GM21360 (cell line): ENCODE measurements around the gene RPS17.

ENCODE experiments used
- ATAC-seq: cut with Tn5 transposase; IDR thresholded peaks from one replicate; pipeline ENCODE4 v1.9.1; 2021; ENCODE audit warnings: mild to moderate bottlenecking, moderate library complexity; ENCODE audit not compliant: unreplicated experiment

Gene RPS17

DNA sequence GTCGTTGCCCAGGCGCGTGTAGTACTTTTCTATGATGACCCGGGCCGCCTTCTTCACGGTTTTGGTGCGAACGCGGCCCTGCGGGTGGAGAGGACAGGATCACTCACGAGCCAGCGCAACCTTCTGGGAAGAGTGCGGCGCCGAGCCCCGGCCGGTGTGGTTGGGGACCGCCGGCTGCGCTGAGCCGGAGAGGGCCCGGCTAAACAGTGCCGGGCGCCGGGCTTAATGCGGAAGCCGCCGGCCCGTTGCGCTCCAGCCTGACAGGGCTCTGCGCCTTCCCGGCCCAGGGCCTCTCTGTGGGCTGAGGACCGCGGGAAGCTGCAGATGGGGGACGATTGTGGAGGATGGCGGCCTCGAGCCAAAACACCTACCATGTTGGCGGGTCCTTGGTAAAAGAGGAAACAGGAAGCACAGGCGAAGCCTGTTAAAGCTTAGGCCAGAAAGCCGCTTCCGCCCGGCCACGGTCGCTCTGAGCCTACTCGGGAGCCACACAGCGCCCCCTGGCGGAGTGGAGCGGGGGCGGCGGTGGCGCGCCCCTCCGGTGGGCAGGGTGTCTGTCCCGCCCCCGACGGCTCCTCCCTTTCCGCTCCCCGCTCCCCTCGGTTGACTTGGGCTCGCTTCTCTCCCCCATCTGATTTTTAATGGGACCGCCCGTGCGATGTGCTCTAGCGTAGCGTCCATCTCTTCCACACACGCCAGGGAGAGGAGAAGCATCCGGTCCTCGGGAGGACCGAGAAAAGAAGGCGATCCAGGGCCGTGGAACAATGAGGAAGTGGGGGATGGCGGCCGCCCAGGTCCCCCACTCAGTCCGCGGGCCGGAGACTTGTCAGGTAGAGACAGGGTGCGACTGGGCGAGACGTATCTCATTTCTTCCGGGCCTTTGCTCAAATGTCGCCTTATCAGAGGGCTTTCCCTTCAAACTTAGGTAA, at the start of gene RPS17:
RPS17 (minus strand) TSS at position 403 of the 929 bp plus-strand sequence; CDS start at position 374, 29 bp downstream.
- peak; percentile 88 for ATAC-seq

DNA sequence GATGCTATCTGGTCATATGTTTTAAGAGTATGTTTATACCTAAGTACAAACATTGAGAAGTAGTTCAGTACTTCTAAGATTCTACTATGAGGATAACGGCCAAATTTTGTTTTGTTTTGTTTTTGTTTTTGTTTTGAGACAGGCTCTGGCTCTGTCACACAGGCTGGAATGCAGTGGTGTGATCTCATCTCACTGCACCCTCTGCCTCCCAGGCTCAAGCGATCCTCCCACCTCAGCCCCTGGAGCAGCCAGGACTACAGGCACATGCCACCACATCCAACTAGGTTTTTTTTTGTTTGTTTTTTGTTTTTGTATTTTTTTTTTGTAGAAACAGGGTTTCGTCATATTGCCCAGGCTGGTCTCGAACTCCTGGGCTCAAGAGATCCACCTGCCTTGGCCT, 47.5 kb upstream of the RPS17 start:
- no peak for ATAC-seq

DNA sequence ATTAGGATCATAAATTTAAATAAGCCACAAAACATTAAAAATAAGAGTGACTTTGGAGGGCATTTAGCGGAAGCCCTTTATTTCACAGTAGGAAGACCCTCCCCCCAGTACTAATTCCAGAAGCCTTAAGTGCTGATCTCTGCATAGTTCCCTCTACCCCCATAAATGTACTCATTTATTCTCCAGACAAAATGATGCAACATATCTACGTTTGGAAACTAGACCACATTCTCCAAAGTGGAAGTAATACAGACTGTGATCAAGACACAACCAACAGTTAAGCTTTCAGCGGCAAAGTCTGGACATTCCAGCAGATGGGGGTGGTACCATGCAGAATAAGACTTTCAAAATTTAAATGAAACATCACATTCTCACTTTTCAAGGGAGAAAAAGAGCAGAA, 44.8 kb upstream of the RPS17 start:
- no peak for ATAC-seq

DNA sequence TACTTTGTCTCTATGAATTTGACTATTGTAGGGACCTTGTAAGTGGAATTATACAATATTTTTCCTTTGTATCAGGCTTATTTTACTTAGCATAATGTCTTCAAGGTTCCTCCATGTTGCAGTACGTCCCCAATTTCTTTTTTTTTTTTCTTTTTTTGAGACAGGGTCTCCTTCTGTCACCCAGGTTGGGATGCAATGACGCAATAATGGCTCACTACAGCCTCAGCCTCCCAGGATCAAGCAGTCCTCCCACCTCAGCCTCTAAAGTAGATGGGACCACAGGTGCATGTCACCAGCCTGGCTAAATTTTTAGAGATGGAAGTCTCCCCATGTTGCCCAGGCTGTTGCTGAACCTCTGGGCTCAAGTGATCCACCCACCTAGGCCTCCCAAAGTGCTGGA, 40.5 kb upstream of the RPS17 start:
- no peak for ATAC-seq

DNA sequence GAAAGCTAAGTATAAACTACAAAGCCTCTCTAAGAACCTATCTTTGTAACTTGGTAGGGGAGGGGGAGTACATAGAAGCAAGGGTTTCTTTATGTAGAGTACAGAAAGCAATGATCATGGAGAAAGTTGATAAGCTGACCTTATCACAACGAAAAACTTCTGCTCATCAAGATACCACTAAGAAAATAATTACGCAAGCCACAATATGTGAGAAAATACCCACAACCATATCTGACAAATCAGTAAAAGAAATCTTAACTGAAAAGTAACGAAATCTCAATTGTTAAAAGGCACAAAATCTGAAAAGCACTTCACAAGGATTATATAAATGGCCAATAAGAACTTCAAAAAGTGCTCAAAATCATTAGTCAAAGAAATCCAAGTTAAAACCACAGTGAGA, 35.1 kb upstream of the RPS17 start:
- ATAC-seq = no peak

DNA sequence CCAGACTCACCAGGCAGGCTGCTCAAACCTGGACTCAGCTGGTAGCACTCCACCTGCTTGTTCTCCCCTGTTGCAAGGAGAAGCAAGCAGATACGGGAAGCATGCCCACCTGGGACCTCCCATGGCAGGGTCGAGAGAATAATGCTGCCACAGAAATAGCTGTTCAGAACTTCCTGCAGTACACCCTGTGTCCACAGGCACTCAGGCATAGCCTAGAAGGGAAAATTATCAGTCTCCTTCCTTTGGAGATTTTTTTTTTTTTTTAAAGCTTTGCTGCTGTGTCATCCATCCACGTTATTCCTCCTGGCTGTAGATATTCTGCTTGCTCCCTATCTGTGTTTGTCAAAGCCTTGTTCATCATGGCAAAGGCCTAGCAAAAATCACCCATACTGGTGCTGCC, 32.7 kb upstream of the RPS17 start:
- ATAC-seq = no peak

DNA sequence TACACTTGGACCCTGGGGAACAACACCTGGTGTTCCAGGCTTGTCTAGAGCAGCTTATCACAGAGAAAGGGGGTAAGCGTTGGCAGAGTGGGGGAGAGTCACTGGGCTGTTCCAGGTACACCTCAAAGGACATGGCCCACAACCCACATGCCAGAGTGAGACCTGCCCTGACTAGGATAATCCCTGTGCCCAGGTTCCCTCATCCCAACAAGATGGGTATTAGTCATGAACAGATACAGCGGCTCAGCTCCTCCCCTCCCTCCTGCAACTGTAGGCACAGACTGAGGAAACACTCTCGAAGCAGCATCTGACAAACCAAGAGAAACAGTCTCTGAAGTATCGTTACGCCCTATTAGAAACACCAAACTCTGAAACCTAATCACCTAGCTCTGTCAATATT, 32.1 kb upstream of the RPS17 start:
- no peak for ATAC-seq

DNA sequence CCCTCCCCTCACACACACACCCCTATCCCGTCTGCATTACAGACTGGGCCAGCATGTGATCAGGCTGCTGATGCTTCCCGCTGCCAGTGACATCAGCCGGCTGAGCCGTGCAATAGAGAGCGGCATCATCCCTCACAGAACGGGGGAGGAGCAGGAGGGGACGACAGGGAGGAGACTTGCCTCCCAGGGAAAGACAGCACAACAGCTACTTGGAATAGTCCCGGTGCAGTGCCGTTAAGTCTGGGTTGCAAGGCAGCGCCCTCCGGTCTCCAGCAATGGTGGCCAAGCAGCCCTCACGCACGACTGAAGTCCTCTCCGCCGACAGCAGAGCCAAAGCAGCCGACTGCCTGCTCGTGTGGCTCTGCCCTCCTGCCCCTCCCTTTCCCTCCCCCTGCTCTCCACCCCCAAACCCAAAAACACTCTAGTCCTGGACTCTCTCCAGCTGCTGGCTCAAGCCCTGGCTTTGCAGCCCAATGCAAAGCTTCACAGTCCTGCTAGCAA, 31.5 kb upstream of the RPS17 start:
- ATAC-seq = no peak

DNA sequence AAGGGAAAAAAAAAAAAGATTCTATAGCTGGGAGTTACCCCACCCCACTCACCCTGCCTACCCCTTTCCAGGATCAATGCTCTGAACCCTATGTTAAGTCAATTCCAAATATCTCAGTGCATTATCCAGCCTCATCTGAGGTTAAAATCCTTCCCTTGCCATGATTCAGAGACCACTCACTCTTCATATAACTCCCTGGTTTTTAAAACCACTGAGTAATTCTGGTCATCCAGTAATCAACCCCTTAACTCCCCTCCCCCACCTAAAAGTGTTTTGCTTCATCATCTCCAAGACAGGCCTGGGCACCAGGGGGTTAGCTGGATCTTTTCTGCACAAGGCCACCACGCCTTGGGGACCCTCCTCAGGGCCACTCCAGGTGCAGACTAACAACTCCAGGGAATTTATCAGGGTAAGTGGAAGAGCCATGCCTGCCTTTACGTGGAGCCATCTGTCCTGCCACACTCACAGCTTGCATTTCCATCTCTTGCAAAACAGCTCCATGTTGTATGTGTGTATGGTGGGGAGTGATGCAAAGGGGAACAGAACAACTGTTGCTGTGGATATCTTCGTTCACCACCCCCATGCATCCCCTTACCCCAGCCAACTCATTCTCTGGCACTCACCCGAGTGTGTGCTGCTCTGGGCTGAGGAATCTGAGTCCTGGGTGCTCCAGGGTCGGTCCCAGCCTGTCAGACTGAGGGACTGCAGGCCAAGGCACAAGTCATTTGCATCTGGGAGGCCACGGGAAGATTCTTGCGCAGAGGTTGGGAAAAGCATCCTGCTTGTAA, 30.7 kb upstream of the RPS17 start:
- no peak for ATAC-seq

DNA sequence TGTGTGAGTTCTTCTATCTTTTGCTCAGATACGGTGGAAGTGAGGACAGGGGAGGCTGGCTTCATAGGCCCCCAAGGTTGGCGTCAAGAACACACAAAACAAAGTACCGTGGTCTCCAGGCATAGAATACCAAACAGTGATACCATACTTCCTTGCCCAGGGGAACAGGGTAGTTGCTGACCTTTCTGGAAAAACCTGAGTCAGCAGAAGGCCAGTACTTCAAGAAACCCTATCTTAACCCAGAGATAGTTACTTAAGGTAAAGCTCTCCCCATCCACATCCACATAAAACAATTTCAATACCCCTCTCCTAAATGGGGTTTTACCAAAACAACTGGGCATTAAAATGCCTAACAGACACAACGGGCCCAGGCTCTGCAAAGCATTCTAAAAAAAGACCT, 29.6 kb upstream of the RPS17 start:
- no peak for ATAC-seq

DNA sequence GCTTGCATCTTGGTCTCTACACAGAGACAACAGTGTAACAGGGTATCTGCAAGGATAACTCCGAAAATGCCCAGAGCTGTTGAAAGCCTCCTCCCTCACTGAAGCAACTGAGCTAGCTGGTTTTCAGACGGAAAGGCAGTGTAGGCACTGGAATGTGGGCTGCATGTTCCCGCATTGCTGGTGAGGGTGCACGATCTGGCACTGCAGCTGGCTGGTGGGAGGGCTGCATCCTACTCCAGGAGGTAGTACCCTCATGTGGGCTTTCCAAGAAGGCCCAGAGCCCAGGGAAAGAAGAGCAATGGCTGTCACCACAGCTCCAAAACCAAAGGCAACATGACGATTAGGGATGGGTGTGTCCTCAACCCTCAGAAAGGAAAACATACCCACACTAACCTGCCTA, 28.7 kb upstream of the RPS17 start:
- ATAC-seq = no peak

DNA sequence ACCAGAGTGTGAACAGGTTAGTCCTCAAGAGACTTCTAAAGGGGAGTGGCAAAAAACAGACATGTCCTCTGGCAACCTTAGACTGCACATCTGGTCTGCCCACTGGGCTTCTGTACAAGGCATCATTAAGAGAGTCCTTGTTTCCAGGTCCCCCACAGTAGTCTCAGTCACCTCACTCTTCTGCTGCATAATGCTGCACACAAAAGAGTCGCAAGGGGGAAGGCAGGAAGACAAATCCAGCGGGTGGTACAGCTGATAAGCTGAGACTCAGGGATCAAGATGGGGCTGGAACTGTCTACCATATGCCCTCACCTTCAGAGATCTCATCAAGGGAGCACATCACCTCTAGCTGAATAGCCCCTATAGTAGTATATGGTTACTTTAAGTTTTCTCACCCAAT, 27.4 kb upstream of the RPS17 start:
- ATAC-seq = no peak

DNA sequence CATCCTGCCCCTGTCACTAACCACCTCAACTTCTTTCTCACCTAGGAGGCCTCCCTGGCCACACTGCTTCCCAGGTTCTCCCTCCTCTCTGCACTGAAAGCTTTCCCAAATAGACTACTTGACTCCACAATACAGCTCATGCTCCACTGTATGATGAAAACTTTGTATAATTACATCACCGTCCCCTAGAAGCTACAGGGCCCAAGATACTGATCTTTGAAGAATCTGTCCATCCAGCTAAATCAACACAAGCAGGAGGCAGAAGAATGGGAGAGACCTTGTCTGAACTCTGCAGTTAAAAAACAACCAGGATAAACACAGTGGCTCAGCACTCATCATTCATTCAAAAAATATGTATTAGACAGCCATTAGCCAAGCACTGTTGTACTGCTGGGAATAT, 26.4 kb upstream of the RPS17 start:
- no peak for ATAC-seq

DNA sequence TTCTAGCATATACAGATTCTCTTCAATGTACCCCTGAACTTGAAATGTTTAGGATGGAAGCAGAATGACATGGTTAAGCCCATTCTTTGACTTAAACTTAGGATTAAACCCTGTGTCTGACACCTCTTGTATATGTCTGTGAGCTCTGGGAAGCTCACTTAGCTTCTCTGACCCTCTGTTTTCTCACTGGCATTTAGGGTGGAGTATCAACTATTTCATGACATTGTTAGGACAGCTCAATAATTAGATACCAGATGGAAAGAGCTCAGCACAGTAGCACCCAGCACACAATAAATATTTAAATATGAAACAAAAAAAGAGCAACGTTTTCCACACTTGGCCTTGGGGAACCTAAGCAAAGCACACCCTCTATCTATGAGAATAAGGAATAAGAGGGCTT, 18.2 kb upstream of the RPS17 start:
- ATAC-seq = no peak

DNA sequence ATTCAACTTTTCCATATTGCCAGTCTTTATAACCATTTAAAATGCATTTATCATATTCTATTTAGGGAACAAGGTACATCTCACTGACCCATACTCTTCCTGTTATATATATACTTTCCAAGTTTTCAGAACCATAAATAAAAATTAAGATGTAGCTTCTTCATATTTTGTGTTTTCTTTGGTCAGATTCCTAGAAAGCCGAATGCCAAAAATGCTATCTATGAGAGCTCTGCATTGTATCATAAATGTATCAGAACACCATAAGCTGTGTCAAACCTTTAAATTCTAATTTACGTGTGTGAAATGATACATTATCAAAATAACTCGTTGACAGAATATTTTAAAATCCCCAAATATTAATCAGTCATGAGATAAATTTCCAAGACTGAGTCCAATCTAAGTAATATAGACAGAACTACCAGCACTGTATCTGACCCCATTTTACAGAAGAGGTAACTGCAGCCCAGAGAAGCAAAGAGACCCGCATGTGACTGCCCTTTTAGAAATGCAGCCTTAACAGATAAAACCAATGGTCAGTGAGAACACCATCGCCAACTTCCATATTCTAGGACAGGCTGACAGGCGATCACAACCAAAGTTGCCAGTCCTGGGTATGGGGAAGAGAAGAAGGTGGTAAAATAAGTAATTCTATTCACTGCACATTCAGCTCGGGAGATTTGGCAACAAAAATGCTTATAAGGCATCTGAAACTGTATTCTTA, 16.2 kb upstream of the RPS17 start:
- ATAC-seq = no peak

DNA sequence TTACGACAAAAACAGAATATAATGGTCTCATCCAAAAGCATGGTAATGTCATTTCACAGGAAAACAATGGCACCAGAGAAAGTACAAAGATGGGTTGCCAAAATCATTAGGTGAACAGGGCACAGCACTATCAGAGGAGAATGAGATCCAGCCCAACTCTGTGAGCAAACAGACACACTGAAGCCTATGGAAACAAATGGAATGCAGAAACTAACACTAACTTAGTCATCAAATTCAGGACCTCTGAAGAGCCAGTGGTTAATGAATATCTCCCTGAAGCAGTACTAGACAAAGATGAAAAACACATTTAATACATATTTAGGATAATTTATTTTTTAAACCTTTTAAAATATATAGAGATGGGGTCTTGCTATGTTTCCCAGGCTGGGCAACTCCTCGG, 14.6 kb upstream of the RPS17 start:
- ATAC-seq = no peak

DNA sequence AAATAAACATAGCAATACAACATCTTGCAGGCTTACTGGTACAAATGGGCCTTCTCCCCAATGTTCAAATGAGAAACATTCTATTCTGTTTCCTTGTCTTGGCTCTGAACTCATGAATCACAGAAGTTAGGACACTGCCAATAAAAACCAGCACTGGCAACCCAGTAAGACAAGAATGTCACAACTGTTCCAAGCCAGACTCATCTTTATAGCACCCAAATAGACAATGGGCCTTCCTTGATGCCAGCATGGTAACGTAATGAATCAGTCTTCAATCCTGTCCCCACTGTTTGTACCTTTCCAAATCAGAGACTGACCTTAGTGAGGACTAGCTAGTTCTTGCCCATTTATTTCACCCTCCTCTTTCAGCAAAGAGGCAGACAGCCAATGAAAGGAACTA, 14.1 kb upstream of the RPS17 start:
- no peak for ATAC-seq

DNA sequence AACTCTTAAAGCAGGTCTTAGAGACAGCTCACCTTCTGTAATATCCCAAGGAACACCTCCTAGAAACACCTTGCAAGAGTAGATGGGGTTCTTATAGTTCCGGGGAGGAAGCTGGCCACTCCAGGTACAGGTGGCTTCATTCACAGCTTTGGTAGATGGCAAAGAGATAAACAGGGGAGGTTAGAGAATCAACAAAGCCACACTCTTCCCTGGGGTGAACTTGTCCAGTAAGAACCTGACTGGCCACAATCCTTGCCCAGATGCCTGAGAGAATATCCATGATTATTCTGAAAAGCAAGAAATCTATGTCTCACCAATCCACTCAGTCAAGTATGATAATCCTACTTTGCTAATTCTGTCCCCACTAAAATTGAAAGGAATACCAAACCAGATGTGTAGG, 13.6 kb upstream of the RPS17 start:
- ATAC-seq = no peak

DNA sequence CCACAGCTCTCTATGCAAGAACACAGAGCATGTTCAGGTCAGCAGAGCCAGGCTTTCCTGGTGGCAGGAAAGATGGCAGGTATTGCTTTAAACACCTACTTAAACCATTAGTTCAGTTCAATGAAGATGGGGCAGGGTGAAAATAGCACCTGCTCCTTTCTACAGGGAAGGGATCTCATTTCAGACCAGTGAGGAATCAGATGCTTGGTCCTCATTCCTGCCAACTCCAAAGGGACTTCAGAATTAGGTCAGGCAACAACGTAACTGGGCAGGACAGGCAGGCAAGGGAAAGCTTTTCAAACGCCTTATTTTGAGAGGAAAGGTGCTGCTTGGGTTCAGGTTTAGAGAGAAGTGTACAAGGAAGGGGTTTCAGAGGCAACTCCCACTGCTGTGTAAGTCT, 12.6 kb upstream of the RPS17 start:
- ATAC-seq = no peak

DNA sequence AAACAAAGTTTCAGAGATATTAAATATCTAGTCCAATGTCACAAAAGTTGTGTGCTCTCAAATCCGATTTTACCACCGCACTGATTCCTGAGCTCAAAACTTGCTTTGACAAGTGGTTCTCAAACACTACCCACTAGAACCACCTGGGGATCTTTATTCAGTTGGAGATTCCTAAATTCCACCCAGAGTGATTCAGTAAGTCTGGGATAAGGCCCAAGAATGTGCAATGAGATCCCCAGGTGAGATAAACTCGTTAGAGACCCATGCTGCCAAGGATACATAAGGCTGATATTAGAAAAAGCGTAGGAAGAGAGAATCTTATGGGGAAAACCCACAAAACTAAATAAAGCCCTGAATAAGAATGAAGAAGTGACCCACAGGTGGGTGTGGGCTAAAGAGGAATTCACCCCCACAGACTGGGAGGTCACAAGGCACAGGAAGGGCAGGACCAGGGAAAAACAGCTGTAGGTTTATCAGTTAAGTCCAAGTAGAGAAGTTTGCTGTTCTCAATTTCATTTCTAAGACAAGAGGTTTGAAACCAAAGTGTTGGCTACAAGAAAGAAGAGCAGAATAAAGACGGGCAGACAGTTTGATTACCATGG, 11.5 kb upstream of the RPS17 start:
- peak; percentile 59 for ATAC-seq

DNA sequence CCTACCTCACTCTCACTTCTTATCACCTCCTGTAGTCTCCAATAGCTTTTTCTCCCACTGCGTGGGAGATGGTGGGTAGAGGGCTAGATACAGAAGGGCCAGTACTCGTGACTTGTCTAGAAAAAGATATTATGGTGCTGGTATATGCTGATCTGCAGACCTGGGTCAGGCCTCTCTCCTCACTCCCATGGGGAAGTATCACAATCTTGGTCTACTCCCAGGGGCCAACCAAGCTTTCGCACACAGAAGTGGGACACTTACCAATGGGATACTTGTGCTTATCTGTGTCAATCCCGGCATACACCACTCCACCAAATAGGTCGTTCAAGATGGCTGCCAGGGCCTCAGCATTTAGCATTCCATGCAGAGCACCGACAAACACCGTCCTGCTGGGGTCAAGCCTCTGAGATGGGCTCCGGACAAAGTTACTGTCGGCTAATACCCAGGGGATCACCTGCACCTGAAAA, 9.0 kb upstream of the RPS17 start:
- no peak for ATAC-seq
